ENCODE data around the gene CYFIP2. TPM values are rescaled to one million over a fixed set of nuclear protein-coding genes. Genes with fewer than 3 reads are reported as not detected.

The CYFIP2 gene
- total RNA-seq, 2 donors from 2014 or later: 335 to 493 TPM

DNA sequence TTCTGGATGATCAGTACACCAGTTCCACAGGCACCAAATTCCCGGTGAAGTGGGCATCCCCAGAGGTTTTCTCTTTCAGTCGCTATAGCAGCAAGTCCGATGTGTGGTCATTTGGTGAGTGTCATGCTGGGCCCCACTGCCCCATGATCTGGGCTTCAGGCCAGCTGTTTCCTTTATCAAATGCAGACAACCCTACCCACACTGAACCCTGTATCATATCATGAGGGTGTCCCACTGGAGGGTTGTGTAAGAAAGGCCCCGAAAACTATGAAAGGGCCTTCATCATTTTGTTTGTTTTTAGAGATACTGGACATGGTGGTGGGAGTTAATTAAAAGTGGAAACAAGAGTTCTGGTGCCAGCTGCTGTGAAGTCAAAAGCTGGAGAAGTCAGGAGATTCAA lies 20.0 kb upstream of the CYFIP2 start:
- no peak for ATAC-seq
- H3K27ac Mint-ChIP-seq: peak overlapping the region; percentile 83 to 98
- DNase-seq (ENCODE audit: low spot score in 2 of 2): no peak
- H3K36me3 Mint-ChIP-seq: peaks cover 65 to 90% of the 10 kb centered on the region in 2 donors
- no peaks in the 10 kb centered on the region for H3K9me3 Mint-ChIP-seq

DNA sequence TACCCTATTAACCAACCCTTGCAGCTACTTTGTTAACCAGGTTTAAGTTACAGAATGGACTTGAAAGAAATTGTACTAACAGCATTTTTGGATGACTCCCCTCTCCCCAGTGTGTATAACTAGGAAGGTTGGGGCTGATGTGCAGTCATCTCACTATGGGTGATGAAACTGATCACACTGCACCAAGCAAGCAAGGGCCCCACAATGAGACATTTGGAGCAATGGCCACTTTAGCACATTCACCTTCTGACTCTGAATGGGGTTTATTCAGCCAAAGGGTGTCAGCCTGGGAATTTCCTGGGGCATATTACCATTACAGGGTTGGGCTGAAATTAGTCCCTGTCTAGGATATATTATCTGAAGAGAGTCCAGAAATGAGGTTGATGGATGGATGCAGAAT lies 18.7 kb upstream of the CYFIP2 start:
- H3K9me3 Mint-ChIP-seq: no peaks in the 10 kb centered on the region
- peaks cover 67 to 89% of the 10 kb centered on the region in 2 donors for H3K36me3 Mint-ChIP-seq
- peak overlapping the region; percentile 83 to 98 for H3K27ac Mint-ChIP-seq
- DNase-seq (ENCODE audit: low spot score in 2 of 2) (peak in 1 of 2 donors; percentile 59), ATAC-seq (peak; percentile 81 to 87)

DNA sequence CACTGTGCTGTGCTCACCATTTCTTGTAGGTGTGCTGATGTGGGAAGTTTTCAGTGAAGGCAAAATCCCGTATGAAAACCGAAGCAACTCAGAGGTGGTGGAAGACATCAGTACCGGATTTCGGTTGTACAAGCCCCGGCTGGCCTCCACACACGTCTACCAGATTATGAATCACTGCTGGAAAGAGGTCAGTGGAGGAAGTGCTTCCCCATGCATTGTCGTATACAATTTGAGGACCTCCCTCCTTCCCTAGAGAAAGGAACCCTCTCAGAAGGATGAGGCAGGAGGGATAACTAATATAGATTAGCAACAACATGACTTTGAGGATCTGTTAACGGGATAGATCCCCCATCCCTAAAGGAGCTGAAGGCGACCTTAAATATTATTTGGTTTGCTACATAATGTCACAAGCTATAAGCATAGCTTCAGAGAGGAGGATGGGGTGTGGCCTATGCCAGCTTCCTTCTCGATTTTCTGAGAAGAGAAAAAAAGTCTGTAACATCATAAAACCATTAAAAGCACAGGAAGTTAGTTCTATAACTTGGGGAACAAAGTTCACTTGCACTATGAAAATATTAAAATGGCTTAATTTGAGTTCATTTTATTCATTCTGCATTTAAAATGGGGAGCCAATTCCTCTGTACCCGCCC lies 17.0 kb upstream of the CYFIP2 start:
- peak in 1 of 2 donors; percentile 13 for ATAC-seq
- peaks cover 64 to 90% of the 10 kb centered on the region in 2 donors for H3K36me3 Mint-ChIP-seq

DNA sequence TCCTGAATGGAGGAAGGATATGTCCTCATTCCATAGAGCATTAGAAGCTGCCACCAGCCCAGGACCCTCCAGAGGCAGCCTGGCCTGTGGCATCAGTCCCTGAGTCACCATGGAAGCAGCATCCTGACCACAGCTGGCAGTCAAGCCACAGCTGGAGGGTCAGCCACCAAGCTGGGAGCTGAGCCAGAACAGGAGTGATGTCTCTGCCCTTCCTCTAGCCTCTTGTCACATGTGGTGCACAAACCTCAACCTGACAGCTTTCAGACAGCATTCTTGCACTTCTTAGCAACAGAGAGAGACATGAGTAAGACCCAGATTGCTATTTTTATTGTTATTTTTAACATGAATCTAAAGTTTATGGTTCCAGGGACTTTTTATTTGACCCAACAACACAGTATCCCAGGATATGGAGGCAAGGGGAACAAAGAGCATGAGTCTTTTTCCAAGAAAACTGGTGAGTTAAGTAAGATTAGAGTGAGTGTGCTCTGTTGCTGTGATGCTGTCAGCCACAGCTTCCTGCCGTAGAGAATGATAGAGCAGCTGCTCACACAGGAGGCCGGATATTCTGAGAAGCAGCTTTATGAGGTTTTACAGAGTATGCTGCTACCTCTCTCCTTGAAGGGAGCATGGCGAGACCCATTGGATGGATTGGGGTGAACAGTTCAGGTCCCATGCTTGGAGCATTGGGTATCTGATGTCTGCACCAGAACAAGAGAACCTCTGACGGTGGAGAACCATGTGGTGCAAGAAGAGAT lies 13.0 kb upstream of the CYFIP2 start:
- peak; percentile 84 to 86 for ATAC-seq
- H3K9me3 Mint-ChIP-seq: peaks cover 0 to 3% of the 10 kb centered on the region in 2 donors
- peak overlapping the region; percentile 90 to 95 for H3K27ac Mint-ChIP-seq
- DNase-seq (ENCODE audit: low spot score in 2 of 2): peak; percentile 63 to 87
- peaks cover 39 to 91% of the 10 kb centered on the region in 2 donors for H3K36me3 Mint-ChIP-seq

More for the DNA sequence above, 17.0 kb upstream of the CYFIP2 start:
- H3K9me3 Mint-ChIP-seq: no peaks in the 10 kb centered on the region
- peak overlapping the region; percentile 83 to 93 for H3K27ac Mint-ChIP-seq
- DNase-seq (ENCODE audit: low spot score in 2 of 2): no peak

DNA sequence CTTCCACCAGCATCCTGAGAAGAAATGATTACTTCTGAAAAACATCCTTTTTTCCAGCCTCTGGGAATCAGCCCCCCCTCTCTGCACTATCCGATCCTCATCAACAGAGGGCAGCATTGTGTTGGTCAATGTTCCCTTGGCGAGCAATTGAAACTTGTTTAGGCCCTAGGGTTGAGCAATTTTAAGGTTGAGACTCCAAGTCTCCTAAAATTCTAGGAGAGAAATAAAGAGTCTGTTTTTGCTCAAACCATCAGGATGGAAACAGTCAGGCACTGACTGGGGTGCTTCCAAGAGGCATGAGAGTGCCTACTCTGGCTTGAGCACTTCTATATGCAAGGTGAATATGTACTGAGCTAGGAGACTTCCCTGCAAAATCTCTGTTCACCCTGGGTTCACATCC lies 12.4 kb upstream of the CYFIP2 start:
- DNase-seq (ENCODE audit: low spot score in 2 of 2): no peak
- Mint-ChIP-seq H3K36me3 (peaks cover 32 to 84% of the 10 kb centered on the region in 2 donors), H3K27ac (peak overlapping the region; percentile 90 to 95), H3K9me3 (peaks cover 0 to 3% of the 10 kb centered on the region in 2 donors)
- ATAC-seq: no peak

DNA sequence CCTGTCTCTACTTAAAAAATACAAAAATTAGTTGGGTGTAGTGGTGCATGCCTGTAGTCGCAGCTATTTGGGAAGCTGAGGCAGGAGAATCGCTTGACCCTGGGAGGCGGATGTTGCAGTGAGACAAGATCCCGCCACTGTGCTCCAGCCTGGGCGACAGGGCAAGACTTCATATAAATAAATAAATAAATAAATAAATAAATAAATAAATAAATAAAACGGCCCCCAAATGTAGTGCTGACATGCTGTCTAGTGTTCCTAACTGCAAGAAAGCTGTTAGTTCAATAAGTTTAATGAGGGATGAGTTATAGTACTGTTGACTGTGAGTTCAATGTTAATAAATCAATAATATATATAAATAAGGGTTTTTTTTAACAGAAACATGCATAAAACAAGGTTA lies 7.5 kb upstream of the CYFIP2 start:
- H3K27ac Mint-ChIP-seq: peak overlapping the region in 1 of 2 donors; percentile 61
- peaks cover 0 to 3% of the 10 kb centered on the region in 2 donors for H3K9me3 Mint-ChIP-seq
- DNase-seq (ENCODE audit: low spot score in 2 of 2): no peak
- peaks cover 19 to 49% of the 10 kb centered on the region in 2 donors for H3K36me3 Mint-ChIP-seq
- no peak for ATAC-seq

DNA sequence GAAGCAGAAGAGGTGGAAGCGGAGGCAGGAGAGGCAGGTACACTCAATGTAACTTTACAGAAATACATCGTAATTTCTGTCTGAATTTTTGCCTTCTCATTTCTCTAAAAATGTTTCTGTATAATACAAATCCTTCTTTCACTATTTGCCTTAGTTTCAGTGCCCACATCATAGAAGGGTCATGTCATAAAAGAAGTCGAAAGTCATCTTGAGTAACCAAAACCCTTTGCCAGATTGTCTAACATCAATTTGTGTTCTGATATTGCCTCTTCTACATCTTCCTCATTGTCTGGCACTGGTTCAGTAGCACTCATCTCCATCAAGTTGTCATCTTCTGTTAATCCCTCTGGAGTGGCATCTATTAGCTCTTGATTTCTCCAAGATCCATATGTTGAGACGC lies 6.2 kb upstream of the CYFIP2 start:
- Mint-ChIP-seq H3K9me3 (peaks cover 0 to 2% of the 10 kb centered on the region in 2 donors), H3K36me3 (peaks cover 10 to 36% of the 10 kb centered on the region in 2 donors), H3K27ac (peak overlapping the region in 1 of 2 donors; percentile 45)
- ATAC-seq: peak; percentile 50 to 75
- DNase-seq (ENCODE audit: low spot score in 2 of 2): no peak

DNA sequence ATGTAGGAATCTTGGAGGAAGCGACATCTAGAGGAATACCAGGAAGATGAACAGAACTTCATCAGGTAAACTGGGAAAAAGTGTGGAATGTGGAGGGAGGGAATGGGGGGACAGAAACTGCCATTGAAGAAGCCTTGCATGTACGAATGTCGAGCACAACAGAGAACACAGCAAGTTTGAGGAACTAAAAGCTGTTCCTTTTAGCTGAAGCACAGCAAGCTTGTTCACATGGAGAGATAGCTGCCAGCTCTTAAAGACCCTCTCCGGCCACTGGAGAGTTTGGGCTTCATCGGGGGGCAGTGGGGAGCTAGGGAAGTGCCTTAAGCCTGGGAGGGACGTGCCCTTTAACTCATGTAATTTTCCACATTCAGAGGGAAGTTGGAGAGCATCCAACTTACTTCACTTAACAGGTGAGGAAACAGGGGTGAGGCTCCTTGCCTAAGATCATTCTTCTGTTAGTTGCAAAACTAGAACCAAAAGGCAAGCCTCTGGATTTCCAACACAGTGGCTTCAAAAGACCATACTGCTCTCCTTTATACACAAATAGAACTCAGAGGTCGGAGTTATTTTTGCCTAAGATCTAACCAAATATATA lies 2.3 kb upstream of the CYFIP2 start:
- DNase-seq (ENCODE audit: low spot score in 2 of 2): no peak
- ATAC-seq: no peak
- H3K9me3 Mint-ChIP-seq: no peaks in the 10 kb centered on the region
- H3K36me3 Mint-ChIP-seq: peaks cover 30 to 32% of the 10 kb centered on the region in 2 donors
- no peak overlapping the region for H3K27ac Mint-ChIP-seq

DNA sequence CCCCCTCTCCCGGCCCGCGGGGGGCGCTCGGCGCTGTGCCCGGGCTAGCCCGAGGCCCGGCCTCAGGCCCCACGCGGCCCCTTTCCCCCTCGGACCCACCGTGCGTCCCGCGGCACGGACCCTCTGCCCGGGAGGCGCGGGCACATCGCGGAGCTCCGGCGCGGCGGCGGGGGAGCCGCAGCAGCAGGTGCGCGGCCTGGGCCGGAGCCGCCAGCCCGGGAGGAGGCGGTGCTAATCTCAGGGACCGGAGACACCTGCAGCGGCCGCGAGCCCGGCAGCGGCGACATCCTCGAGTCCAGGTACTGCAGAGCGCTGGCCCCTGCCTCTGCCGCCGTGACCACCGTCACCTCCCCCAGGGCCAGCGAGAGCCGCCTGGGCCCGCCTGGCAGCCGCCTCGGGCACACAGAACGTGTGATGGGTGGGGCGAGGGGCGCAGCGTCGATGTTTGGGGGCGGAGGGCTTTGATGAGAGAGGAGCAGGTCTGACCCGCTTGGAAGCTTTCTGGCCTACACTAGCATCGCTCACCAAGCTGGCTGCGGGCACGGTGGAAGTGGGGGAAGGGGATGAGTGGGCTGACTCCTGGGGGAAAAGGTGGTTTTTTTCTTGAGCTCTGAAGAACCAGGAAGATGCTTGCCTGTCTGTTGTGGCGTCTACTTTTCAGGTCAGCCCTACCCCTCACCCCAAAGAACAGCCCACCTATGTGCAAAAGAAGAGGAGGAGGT lies 524 bp downstream of the CYFIP2 start:
- no peaks in the 10 kb centered on the region for H3K9me3 Mint-ChIP-seq
- H3K27ac Mint-ChIP-seq: peak overlapping the region; percentile 97
- ATAC-seq (peak; percentile 31 to 34), DNase-seq (ENCODE audit: low spot score in 2 of 2) (peak in 1 of 2 donors; percentile 58)
- H3K36me3 Mint-ChIP-seq: peaks cover 45% of the 10 kb centered on the region in 2 donors

DNA sequence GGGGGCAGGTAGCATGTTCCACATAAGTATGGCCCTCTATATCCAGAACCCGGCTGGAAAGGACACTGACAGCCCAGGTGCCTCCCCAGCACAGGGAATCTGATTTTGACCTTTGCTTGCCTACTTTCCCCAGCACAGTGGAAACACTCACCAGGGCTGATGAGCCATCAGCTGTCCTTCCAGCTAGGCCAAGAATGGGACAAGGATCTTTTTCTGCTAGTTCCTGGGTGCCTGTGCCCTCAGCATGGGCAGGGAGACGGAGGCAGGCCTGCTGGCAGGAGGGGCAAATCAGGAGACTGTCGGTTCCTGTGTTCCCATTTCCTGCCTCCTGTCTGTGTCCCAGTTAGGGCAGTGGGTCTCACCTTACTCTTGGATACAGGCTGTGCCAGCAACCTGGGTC lies 1.1 kb downstream of the CYFIP2 start:
- DNase-seq (ENCODE audit: low spot score in 2 of 2) (no peak), ATAC-seq (peak in 1 of 2 donors; percentile 2)
- Mint-ChIP-seq H3K27ac (peak overlapping the region; percentile 97), H3K9me3 (no peaks in the 10 kb centered on the region), H3K36me3 (peaks cover 47% of the 10 kb centered on the region in 2 donors)

DNA sequence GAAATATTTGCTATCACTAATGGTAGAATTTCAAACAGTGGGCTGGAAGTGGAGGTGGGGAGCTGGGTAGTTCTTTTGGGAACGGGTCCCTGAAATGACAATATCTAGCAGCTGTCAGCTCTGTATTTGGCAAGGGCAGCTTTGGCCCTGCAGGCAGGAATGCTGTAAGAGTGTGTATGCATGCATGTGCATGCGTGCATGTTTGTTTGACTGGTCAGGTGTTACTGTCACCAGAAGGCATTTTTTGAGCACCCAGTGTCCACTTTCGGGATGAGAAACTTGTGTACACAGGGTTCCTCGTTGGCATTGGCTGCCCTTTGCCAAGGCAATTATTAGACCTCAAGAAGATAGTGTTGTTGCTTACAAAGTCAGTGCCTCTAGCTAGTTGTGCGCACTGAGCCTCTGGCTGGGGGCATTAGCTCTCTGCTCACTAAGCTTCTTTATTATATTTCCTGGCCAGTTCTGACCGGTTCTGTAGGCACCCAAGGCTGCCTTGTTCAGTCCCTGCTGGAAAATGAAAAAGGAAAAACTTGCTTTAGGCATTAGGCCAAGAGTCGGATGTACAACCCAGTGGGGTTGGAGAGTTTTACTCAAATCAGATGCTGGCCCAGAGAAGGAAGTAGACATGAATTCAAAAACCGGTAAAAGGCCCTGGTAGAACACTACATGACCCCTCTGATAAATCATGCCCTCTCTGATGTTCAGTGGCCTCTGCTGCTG lies 2.0 kb downstream of the CYFIP2 start:
- DNase-seq (ENCODE audit: low spot score in 2 of 2): no peak
- peak overlapping the region; percentile 97 for H3K27ac Mint-ChIP-seq
- H3K36me3 Mint-ChIP-seq: peaks cover 47% of the 10 kb centered on the region in 2 donors
- no peaks in the 10 kb centered on the region for H3K9me3 Mint-ChIP-seq
- no peak for ATAC-seq

DNA sequence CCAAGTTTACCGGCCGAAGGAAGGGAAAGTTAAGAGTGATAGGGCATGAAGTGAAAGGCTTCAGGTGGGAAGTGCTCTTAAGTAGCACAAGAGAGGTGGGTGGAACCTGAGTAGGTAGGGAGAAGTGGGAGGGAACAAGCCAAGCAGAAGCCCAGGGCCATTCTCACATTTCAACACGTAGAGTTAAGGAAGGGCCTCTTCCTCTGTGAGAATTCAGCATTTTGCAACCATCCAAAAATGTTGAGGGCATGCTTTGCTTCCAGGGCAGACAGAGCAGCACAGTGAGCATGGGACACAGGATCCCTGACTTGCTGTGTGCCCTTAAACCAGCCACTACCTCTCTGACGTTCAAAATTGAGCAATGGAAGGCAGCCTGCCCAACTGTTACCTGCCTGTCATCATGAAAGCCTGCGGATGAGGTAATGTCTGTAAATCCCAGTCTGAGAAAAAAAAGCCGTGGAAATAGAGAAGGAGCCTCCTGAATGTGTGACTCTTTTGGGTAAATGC lies 3.3 kb downstream of the CYFIP2 start:
- DNase-seq (ENCODE audit: low spot score in 2 of 2): no peak
- ATAC-seq: no peak
- H3K27ac Mint-ChIP-seq: peak overlapping the region; percentile 70 to 97

DNA sequence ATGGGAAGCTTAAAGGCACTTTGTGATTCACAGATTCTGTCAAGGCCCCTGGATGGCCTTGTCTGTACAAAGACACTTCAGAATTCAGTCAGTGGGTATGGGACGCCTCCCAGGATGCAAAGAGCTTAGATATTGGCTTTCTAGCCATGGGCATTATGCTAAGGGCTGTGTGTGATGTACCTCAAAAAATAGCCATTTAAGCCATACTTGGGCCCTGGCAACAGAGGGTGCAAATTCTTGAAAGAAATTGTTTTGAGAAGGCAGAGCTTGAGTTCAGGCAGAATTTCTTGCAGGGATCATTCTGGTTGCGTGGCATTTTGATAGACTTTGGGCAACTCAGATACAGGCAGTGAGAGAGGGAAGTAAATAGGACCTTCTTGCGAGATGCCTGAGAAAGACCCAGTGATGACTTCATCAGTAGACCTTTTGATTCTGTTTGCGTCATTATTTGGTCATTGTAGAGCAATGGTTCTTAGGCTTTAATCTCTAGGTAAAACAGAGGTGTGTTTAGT lies 3.9 kb downstream of the CYFIP2 start:
- ATAC-seq (peak in 1 of 2 donors; percentile 28), DNase-seq (ENCODE audit: low spot score in 2 of 2) (no peak)
- peaks cover 47 to 54% of the 10 kb centered on the region in 2 donors for H3K36me3 Mint-ChIP-seq
- H3K9me3 Mint-ChIP-seq: no peaks in the 10 kb centered on the region
- H3K27ac Mint-ChIP-seq: peak overlapping the region; percentile 70 to 97

More for the DNA sequence above, 3.3 kb downstream of the CYFIP2 start:
- no peaks in the 10 kb centered on the region for H3K9me3 Mint-ChIP-seq
- H3K36me3 Mint-ChIP-seq: peaks cover 47 to 54% of the 10 kb centered on the region in 2 donors

DNA sequence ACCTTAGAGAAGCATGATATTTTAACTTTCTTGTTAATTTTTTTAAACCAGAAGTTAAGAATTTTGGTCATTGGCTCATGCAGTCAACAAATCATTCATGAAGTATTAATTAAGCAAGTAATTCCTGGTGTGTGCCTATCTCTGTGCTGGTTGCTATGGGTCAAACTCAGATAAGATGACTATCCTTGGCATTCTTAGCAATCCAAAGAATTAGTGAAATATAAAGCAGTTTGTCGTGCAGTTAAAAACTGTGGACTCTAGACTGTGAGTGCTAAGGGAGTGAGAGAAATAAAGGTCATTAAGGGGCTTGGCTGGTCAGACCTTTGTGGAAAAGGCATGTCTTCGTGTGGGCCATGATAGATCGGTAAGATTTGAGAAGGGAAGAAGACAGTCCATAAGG lies 4.8 kb downstream of the CYFIP2 start:
- Mint-ChIP-seq H3K36me3 (peaks cover 43 to 54% of the 10 kb centered on the region in 2 donors), H3K9me3 (no peaks in the 10 kb centered on the region), H3K27ac (peak overlapping the region; percentile 97 to 99)
- ATAC-seq (no peak), DNase-seq (ENCODE audit: low spot score in 2 of 2) (no peak)

DNA sequence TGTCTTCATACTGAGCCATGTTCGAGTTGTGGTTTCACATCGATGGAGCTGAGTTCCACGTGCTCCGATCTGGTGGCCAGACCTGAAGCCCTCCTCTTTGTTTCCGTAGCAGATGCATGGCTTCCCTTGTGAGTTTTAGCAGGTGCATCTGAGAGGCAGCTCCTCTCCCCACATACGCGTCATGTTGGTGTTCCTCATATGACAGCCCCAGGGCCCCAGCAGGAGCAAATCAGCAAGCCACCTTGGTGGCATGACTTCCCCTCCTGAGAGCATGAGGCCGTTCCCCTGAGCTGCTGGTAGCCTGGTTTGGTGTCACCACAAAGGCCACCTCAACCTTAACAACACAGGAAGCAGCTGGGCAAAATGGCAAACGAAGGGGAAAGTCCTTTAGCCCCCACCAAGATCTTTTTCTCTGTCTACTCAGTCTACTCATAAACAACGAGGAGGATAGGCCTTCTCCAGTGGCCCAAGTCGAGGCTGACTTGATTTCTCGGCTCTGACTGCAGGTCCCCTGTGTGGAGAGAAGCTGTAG lies 5.9 kb downstream of the CYFIP2 start:
- Mint-ChIP-seq H3K9me3 (no peaks in the 10 kb centered on the region), H3K36me3 (peaks cover 38 to 50% of the 10 kb centered on the region in 2 donors), H3K27ac (peak overlapping the region; percentile 97 to 99)
- ATAC-seq: peak; percentile 86 to 87
- DNase-seq (ENCODE audit: low spot score in 2 of 2): peak; percentile 82 to 96
